Measurements from ENCODE around the gene SUMF1. TPM values are rescaled to one million over a fixed set of nuclear protein-coding genes. Genes with fewer than 3 reads are reported as not detected.

SUMF1 gene
- total and polyA plus RNA-seq, 2 of the 4 experiments (the other 2 are of a cell fraction), result 26.3 to 38.4 TPM

DNA sequence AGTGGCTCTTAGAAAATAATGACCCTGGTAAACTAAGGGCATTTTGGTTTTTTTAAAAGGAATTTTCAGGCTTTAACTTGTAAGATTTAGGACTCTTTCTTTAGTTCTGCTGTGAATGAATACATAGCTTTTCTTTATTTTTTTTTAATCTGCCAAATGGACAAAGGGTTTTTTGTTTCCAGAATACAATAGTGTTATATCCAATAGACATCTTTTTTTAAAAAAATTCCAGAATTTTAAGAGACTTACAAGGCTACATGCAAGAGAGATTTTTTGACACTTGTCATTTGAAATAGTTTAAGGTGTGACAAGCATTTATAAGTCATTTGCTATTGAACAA lies 125.8 kb downstream of the SUMF1 start:
- Histone ChIP-seq H2AK9ac (replicated peaks; ENCODE audit: low read depth, low read length, poor library complexity) (no peak overlapping the region), H3K9me3 (ENCODE audit: control insufficient read depth, insufficient read depth, low read length) (no peaks in the 10 kb centered on the region), H2BK5ac (ENCODE audit: low read depth, low read length, poor library complexity, severe bottlenecking) (no peak overlapping the region), H3K9ac (ENCODE audit: low read depth, low read length) (no peak overlapping the region), H3K23ac (ENCODE audit: low read depth, low read length) (no peak overlapping the region), H2BK120ac (ENCODE audit: low read depth, low read length) (no peak overlapping the region), H3K9me1 (ENCODE audit: insufficient read depth, low read length) (no peaks in the 10 kb centered on the region), H4K8ac (ENCODE audit: low read depth in 2 of 2, low read length in 2 of 2) (no peak overlapping the region), H3K18ac (ENCODE audit: low read depth, low read length) (no peak overlapping the region), H4K91ac (ENCODE audit: insufficient read depth, low read depth, low read length) (no peak overlapping the region), H3K4me3 (ENCODE audit: insufficient read depth, low read depth, low read length) (no peak overlapping the region), H2AFZ (replicated peaks; ENCODE audit: low read length, poor library complexity) (no peak overlapping the region), H3K79me1 (ENCODE audit: low read depth in 1 of 2, low read length in 2 of 2) (no peaks in the 10 kb centered on the region), H4K5ac (ENCODE audit: low read depth, low read length) (no peak overlapping the region), H3K4ac (ENCODE audit: low read depth, low read length) (no peak overlapping the region), H3K4me1 (ENCODE audit: control insufficient read depth, insufficient read depth, low read length) (peaks cover 10% of the 10 kb centered on the region), H3K56ac (ENCODE audit: extremely low read depth, insufficient read depth, low read length) (no peak overlapping the region), H2AK5ac (ENCODE audit: low read depth, low read length) (no peak overlapping the region), H3K36me3 (ENCODE audit: control insufficient read depth, insufficient read depth, low read length) (no peaks in the 10 kb centered on the region), H3K14ac (replicated peaks; ENCODE audit: low read depth, low read length) (no peak overlapping the region), H3K4me2 (ENCODE audit: low read depth, low read length) (no peak overlapping the region), H4K20me1 (ENCODE audit: insufficient read depth, low read length) (no peaks in the 10 kb centered on the region), H2BK15ac (ENCODE audit: low read depth, low read length) (no peak overlapping the region), H3K27me3 (ENCODE audit: control insufficient read depth, insufficient read depth, low read length) (no peaks in the 10 kb centered on the region), H3K27ac (ENCODE audit: insufficient read depth, low read length) (no peak overlapping the region), H2BK20ac (ENCODE audit: low read depth, low read length) (no peak overlapping the region)
- no TSS peak for BruUV-seq (replicated peaks)
- ChIA-PET CTCF (interaction anchor here (1.2 to 2.3 kb wide), 2 partner anchors 10 to 292 kb away, joined by 9 to 12 read pairs; no protein-coding TSS in a partner anchor), POLR2A (ENCODE audit: unreplicated experiment) (no interaction called here)
- intact Hi-C loops (cut with micrococcal nuclease) (no loop called here), in situ Hi-C loops (cut with MboI; ENCODE audit: low sequenced_read_pairs) (no loop called here), dilution Hi-C loops (cut with HindIII; ENCODE audit: low sequenced_read_pairs, unreplicated experiment) (no loop called here)
- TF ChIP-seq MAZ (IDR thresholded peaks at IDR 0.05; ENCODE audit: borderline replicate concordance, low read depth, low read length) (no peak), BHLHE40 (IDR thresholded peaks at IDR 0.05; ENCODE audit: low read depth, low read length) (no peak), USF2 (IDR thresholded peaks at IDR 0.05; ENCODE audit: low read depth, low read length) (no peak), SMC3 (IDR thresholded peaks at IDR 0.05; ENCODE audit: low read depth, low read length) (no peak)
- TF ChIP-seq, protein P1, sequence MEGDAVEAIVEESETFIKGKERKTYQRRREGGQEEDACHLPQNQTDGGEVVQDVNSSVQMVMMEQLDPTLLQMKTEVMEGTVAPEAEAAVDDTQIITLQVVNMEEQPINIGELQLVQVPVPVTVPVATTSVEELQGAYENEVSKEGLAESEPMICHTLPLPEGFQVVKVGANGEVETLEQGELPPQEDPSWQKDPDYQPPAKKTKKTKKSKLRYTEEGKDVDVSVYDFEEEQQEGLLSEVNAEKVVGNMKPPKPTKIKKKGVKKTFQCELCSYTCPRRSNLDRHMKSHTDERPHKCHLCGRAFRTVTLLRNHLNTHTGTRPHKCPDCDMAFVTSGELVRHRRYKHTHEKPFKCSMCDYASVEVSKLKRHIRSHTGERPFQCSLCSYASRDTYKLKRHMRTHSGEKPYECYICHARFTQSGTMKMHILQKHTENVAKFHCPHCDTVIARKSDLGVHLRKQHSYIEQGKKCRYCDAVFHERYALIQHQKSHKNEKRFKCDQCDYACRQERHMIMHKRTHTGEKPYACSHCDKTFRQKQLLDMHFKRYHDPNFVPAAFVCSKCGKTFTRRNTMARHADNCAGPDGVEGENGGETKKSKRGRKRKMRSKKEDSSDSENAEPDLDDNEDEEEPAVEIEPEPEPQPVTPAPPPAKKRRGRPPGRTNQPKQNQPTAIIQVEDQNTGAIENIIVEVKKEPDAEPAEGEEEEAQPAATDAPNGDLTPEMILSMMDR (conservative IDR thresholded peaks at IDR 0.05; ENCODE audit: low read depth, low read length), result no peak
- ATAC-seq (ENCODE audit: low read depth) (no peak), DNase-seq (no peak)
